CD8-positive, alpha-beta memory T cell (primary cell): ENCODE measurements around the gene NKTR. TPM values are rescaled to one million over a fixed set of nuclear protein-coding genes. Genes with fewer than 3 reads are reported as not detected.

Source experiments
- CTCF ChIA-PET: fragments of 350-600 bp; sonication (Branson Sonifier 250); formaldehyde crosslinking; loops from one replicate; lab custom pipeline; 2021; ENCODE audit warnings: antibody characterized with exemption; lab: Charles Lee
- POLR2A ChIA-PET: fragments of 350-600 bp; sonication (Branson Sonifier 250); formaldehyde crosslinking; loops from one replicate; lab custom pipeline; 2021; ENCODE audit warnings: antibody characterized with exemption; lab: Charles Lee
- DNase-seq, 5 donors: peaks; one replicate each; pipeline versions ENCODE4 v3.0.0 to v3.0.0-alpha.2; 2020 to 2022; ENCODE audit warnings: mixed read lengths in 1 of 5
- H3K27ac ChIP-seq: one replicate; pipeline ENCODE4 v1.7.0; 2013; ENCODE audit warnings: low read depth, mild to moderate bottlenecking, low read length, moderate library complexity
- H3K27me3 ChIP-seq: 2 replicates; pipeline ENCODE4 v1.7.0; 2013; ENCODE audit warnings: low read length, mild to moderate bottlenecking; ENCODE audit not compliant: insufficient read depth, poor library complexity, severe bottlenecking
- H3K36me3 ChIP-seq: 2 replicates; pipeline ENCODE4 v1.7.0; 2013; ENCODE audit warnings: mild to moderate bottlenecking, low read length, moderate library complexity; ENCODE audit not compliant: insufficient read depth
- H3K4me1 ChIP-seq: 2 replicates; pipeline ENCODE4 v1.7.0; 2013; ENCODE audit warnings: mild to moderate bottlenecking, low read length, moderate library complexity; ENCODE audit not compliant: insufficient read depth
- H3K4me3 ChIP-seq: 2 replicates; pipeline ENCODE4 v1.7.0; 2013; ENCODE audit warnings: mild to moderate bottlenecking, low read length
- H3K9me3 ChIP-seq: 2 replicates; pipeline ENCODE4 v1.7.0; 2013; ENCODE audit warnings: mild to moderate bottlenecking, low read length
- H3K27ac Mint-ChIP-seq, 8 donors: one replicate each; pipeline ENCODE4 v1.8.0; 2020 to 2021; ENCODE audit warnings: mixed read lengths in 8 of 8, mild to moderate bottlenecking in 6 of 8, inconsistent platforms in 3 of 8, moderate library complexity in 3 of 8
- H3K27me3 Mint-ChIP-seq, 2 donors: one replicate each; pipeline ENCODE4 v1.8.0; 2020 to 2021; ENCODE audit warnings: mixed read lengths in 2 of 2, mild to moderate bottlenecking in 1 of 2, moderate library complexity in 1 of 2
- H3K36me3 Mint-ChIP-seq, 3 donors: one replicate each; pipeline ENCODE4 v1.8.0; 2020 to 2021; ENCODE audit warnings: mixed read lengths in 3 of 3, inconsistent platforms in 1 of 3, mild to moderate bottlenecking in 1 of 3
- H3K4me1 Mint-ChIP-seq, 3 donors: one replicate each; pipeline ENCODE4 v1.8.0; 2020 to 2021; ENCODE audit warnings: mixed read lengths in 3 of 3, inconsistent platforms in 1 of 3, mild to moderate bottlenecking in 1 of 3
- H3K4me3 Mint-ChIP-seq, 7 donors: one replicate each; pipeline ENCODE4 v1.8.0; 2020 to 2021; ENCODE audit warnings: mixed read lengths in 7 of 7, mild to moderate bottlenecking in 6 of 7, moderate library complexity in 4 of 7, inconsistent platforms in 2 of 7
- H3K9me3 Mint-ChIP-seq, 5 donors: one replicate each; pipeline ENCODE4 v1.8.0; 2020 to 2022; ENCODE audit warnings: mixed read lengths in 5 of 5, mild to moderate bottlenecking in 3 of 5, moderate library complexity in 2 of 5, inconsistent platforms in 1 of 5
- polyA plus RNA-seq: library from polyadenylated mRNA; unstranded; fragments of 300-500 nt; fragmentation: Illumina TruSeq; gene quantifications from one replicate; pipeline ENCODE4 v1.2.3, GENCODE V29; 2021
- total RNA-seq, 2 experiments: library from RNA; stranded (reverse); gene quantifications; one replicate each; pipeline ENCODE4 v1.2.3, GENCODE V29; 2021

NKTR gene
- total and polyA plus RNA-seq, 3 experiments from 2014 or later = 15.8 to 58.2 (median 54.1) TPM

GRCh38 chr3:42638339-42638842, 37.9 kb downstream of the NKTR start:
- Mint-ChIP-seq H3K36me3 (peaks cover 7 to 46% (median 18%) of the 10 kb centered on the region in 3 donors), H3K27me3 (no peaks in the 10 kb centered on the region), H3K4me1 (peaks cover 7 to 10% (median 10%) of the 10 kb centered on the region in 3 donors), H3K9me3 (no peaks in the 10 kb centered on the region), H3K4me3 (no peak overlapping the region), H3K27ac (no peak overlapping the region)
- H3K4me3 ChIP-seq = peak overlapping the region; percentile 52
- H3K36me3 ChIP-seq = peaks cover 59% of the 10 kb centered on the region
- H3K27ac ChIP-seq = peak overlapping the region; percentile 48
- H3K27me3 ChIP-seq = no peaks in the 10 kb centered on the region
- peak in 2 of 5 donors; percentile 22 to 53 for DNase-seq
- CTCF ChIA-PET = no interaction called here
- POLR2A ChIA-PET = interaction anchor here (0.9 kb wide), 1 partner anchor 37 kb away, joined by 6 read pairs; no protein-coding TSS in a partner anchor
- peaks cover 40% of the 10 kb centered on the region for H3K4me1 ChIP-seq
- no peaks in the 10 kb centered on the region for H3K9me3 ChIP-seq

GRCh38 chr3:42639192-42639591, 38.7 kb downstream of the NKTR start:
- peaks cover 7 to 10% (median 10%) of the 10 kb centered on the region in 3 donors for H3K4me1 Mint-ChIP-seq
- Histone ChIP-seq H3K9me3 (no peaks in the 10 kb centered on the region), H3K36me3 (peaks cover 58% of the 10 kb centered on the region), H3K27ac (peak overlapping the region; percentile 48), H3K4me3 (peak overlapping the region; percentile 27), H3K4me1 (peaks cover 40% of the 10 kb centered on the region), H3K27me3 (no peaks in the 10 kb centered on the region)
- no peak overlapping the region for H3K4me3 Mint-ChIP-seq
- no peak overlapping the region for H3K27ac Mint-ChIP-seq
- H3K27me3 Mint-ChIP-seq = no peaks in the 10 kb centered on the region
- H3K36me3 Mint-ChIP-seq = peaks cover 3 to 45% (median 16%) of the 10 kb centered on the region in 3 donors
- H3K9me3 Mint-ChIP-seq = no peaks in the 10 kb centered on the region
- ChIA-PET CTCF (no interaction called here), POLR2A (interaction anchor here (0.9 kb wide), 1 partner anchor 38 kb away, joined by 6 read pairs; no protein-coding TSS in a partner anchor)
- no peak for DNase-seq

- POLR2A ChIA-PET = no interaction called here
- Mint-ChIP-seq H3K36me3 (peaks cover 9 to 46% (median 21%) of the 10 kb centered on the region in 3 donors), H3K27ac (peak overlapping the region in 4 of 8 donors; percentile 17 to 87 (median 82)), H3K9me3 (no peaks in the 10 kb centered on the region), H3K27me3 (no peaks in the 10 kb centered on the region), H3K4me1 (peaks cover 7 to 15% (median 10%) of the 10 kb centered on the region in 3 donors), H3K4me3 (peak overlapping the region in 1 of 7 donors; percentile 75)
- Histone ChIP-seq H3K4me3 (no peak overlapping the region), H3K9me3 (no peaks in the 10 kb centered on the region), H3K27me3 (no peaks in the 10 kb centered on the region), H3K36me3 (peaks cover 59% of the 10 kb centered on the region), H3K4me1 (peaks cover 40% of the 10 kb centered on the region), H3K27ac (no peak overlapping the region)
- no peak for DNase-seq
- CTCF ChIA-PET = no interaction called here
Observed at GRCh38 chr3:42640129-42640528, 39.6 kb downstream of the NKTR start.

GRCh38 chr3:42640771-42641370, 40.4 kb downstream of the NKTR start:
- POLR2A ChIA-PET = interaction anchor here (1.1 kb wide), 1 partner anchor 60 kb away, joined by 3 read pairs; no protein-coding TSS in a partner anchor
- H3K4me3 Mint-ChIP-seq = peak overlapping the region in 3 of 7 donors; percentile 3 to 75 (median 12)
- H3K27ac Mint-ChIP-seq = peak overlapping the region in 6 of 8 donors; percentile 50 to 87 (median 78)
- H3K4me1 Mint-ChIP-seq = peaks cover 7 to 15% (median 10%) of the 10 kb centered on the region in 3 donors
- DNase-seq = no peak
- Histone ChIP-seq H3K4me1 (peaks cover 40% of the 10 kb centered on the region), H3K27ac (no peak overlapping the region), H3K27me3 (no peaks in the 10 kb centered on the region), H3K4me3 (no peak overlapping the region), H3K9me3 (no peaks in the 10 kb centered on the region), H3K36me3 (peaks cover 55% of the 10 kb centered on the region)
- H3K27me3 Mint-ChIP-seq = no peaks in the 10 kb centered on the region
- CTCF ChIA-PET = no interaction called here
- H3K36me3 Mint-ChIP-seq = peaks cover 9 to 49% (median 21%) of the 10 kb centered on the region in 3 donors
- H3K9me3 Mint-ChIP-seq = no peaks in the 10 kb centered on the region

- Mint-ChIP-seq H3K4me3 (no peak overlapping the region), H3K36me3 (peaks cover 5 to 58% (median 21%) of the 10 kb centered on the region in 3 donors), H3K9me3 (no peaks in the 10 kb centered on the region), H3K27ac (peak overlapping the region in 4 of 8 donors; percentile 10 to 85 (median 24)), H3K27me3 (no peaks in the 10 kb centered on the region), H3K4me1 (peaks cover 2 to 10% (median 9%) of the 10 kb centered on the region in 3 donors)
- ChIA-PET CTCF (interaction anchor here (0.9 to 1.9 kb wide), 3 partner anchors 11 to 101 kb away, joined by 3 to 4 read pairs (median 3); no protein-coding TSS in a partner anchor), POLR2A (no interaction called here)
- H3K36me3 ChIP-seq = peaks cover 24% of the 10 kb centered on the region
- no peak overlapping the region for H3K27ac ChIP-seq
- no peaks in the 10 kb centered on the region for H3K27me3 ChIP-seq
- no peaks in the 10 kb centered on the region for H3K9me3 ChIP-seq
- DNase-seq = no peak
- H3K4me3 ChIP-seq = no peak overlapping the region
- peaks cover under 1% of the 10 kb centered on the region for H3K4me1 ChIP-seq
Observed at GRCh38 chr3:42647821-42648459, 47.5 kb downstream of the NKTR start.

- peak overlapping the region in 6 of 8 donors; percentile 25 to 82 (median 62) for H3K27ac Mint-ChIP-seq
Observed at GRCh38 chr3:42649006-42649405, 48.5 kb downstream of the NKTR start.

GRCh38 chr3:42649783-42650182, 49.3 kb downstream of the NKTR start:
- no peak overlapping the region for H3K27ac ChIP-seq
- peaks cover 5 to 20% (median 7%) of the 10 kb centered on the region in 3 donors for H3K4me1 Mint-ChIP-seq
- no peaks in the 10 kb centered on the region for H3K9me3 ChIP-seq
- H3K4me3 ChIP-seq = no peak overlapping the region
- peaks cover 12% of the 10 kb centered on the region for H3K4me1 ChIP-seq
- no peaks in the 10 kb centered on the region for H3K9me3 Mint-ChIP-seq
- H3K27ac Mint-ChIP-seq = no peak overlapping the region
- H3K36me3 ChIP-seq = peaks cover 7% of the 10 kb centered on the region
- DNase-seq = no peak
- peak overlapping the region in 1 of 7 donors; percentile 24 for H3K4me3 Mint-ChIP-seq
- ChIA-PET POLR2A (no interaction called here), CTCF (no interaction called here)
- H3K27me3 Mint-ChIP-seq = no peaks in the 10 kb centered on the region
- H3K36me3 Mint-ChIP-seq = peaks cover 1 to 42% (median 8%) of the 10 kb centered on the region in 3 donors
- no peaks in the 10 kb centered on the region for H3K27me3 ChIP-seq

More at GRCh38 chr3:42649006-42649405, 48.5 kb downstream of the NKTR start:
- H3K9me3 Mint-ChIP-seq = no peaks in the 10 kb centered on the region
- Histone ChIP-seq H3K36me3 (peaks cover 14% of the 10 kb centered on the region), H3K4me1 (peaks cover 10% of the 10 kb centered on the region), H3K27ac (no peak overlapping the region), H3K27me3 (no peaks in the 10 kb centered on the region), H3K4me3 (no peak overlapping the region), H3K9me3 (no peaks in the 10 kb centered on the region)
- DNase-seq = no peak
- H3K36me3 Mint-ChIP-seq = peaks cover 5 to 48% (median 12%) of the 10 kb centered on the region in 3 donors
- CTCF ChIA-PET = interaction anchor here (1.1 kb wide), 1 partner anchor 101 kb away, joined by 3 read pairs; no protein-coding TSS in a partner anchor
- POLR2A ChIA-PET = no interaction called here
- peaks cover 7 to 20% (median 9%) of the 10 kb centered on the region in 3 donors for H3K4me1 Mint-ChIP-seq
- H3K4me3 Mint-ChIP-seq = no peak overlapping the region
- no peaks in the 10 kb centered on the region for H3K27me3 Mint-ChIP-seq
